Endothelial cell of umbilical vein (primary cell): ENCODE results near the gene CD53. TPM values are rescaled to one million over a fixed set of nuclear protein-coding genes. Genes with fewer than 3 reads are reported as not detected.

Source experiments
- BruUV-seq: library from RNA; stranded (reverse); fragments of 400-500 nt; replicated peaks from 2 replicates; lab custom pipeline; 2021; lab: Mats Ljungman, UMichigan
- CTCF ChIA-PET: fragments of 300-600, 350-600 bp; sonication (Branson Sonifier 250); formaldehyde crosslinking; loops from one replicate; lab custom pipeline; 2021; ENCODE audit warnings: antibody characterized with exemption, inconsistent platforms; lab: Charles Lee
- POLR2A ChIA-PET: fragments of 300-600, 350-600 bp; sonication (Branson Sonifier 250); formaldehyde crosslinking; loops from one replicate; lab custom pipeline; 2021; ENCODE audit warnings: antibody characterized with exemption, inconsistent platforms; lab: Charles Lee
- DNase-seq: peaks from one replicate; pipeline ENCODE4 v3.0.0-alpha.2; 2011; ENCODE audit warnings: low read depth, low spot score
- FAIRE-seq: peaks from 2 replicates; lab custom pipeline; 2011; peaks lifted over from hg19 to GRCh38; lab: Jason Lieb, UNC
- H2AFZ ChIP-seq: 2 replicates; pipeline ENCODE4 v1.6.0; 2012; ENCODE audit warnings: low read depth, low read length, control low read depth, inconsistent platforms
- H3K27ac ChIP-seq: 2 replicates; pipeline ENCODE4 v1.5.1; 2011; ENCODE audit warnings: low read depth, mild to moderate bottlenecking, control low read depth, low read length, moderate library complexity; ENCODE audit not compliant: insufficient read depth
- H3K27me3 ChIP-seq, 2 experiments: 2 replicates each; pipeline versions ENCODE4 v1.6.0 to v1.6.1; 2011; ENCODE audit warnings: low read length in 2 of 2, mixed read lengths in 1 of 2; ENCODE audit not compliant: control insufficient read depth in 2 of 2, insufficient read depth in 2 of 2
- H3K36me3 ChIP-seq, 2 experiments: 2 replicates in 1 of 2; 3 replicates in 1 of 2; pipeline ENCODE4 v1.5.1; 2011; ENCODE audit warnings: low read length in 2 of 2, mild to moderate bottlenecking in 1 of 2, moderate library complexity in 1 of 2; ENCODE audit not compliant: control insufficient read depth in 2 of 2, insufficient read depth in 2 of 2; ENCODE audit errors: extremely low read depth in 1 of 2
- H3K4me1 ChIP-seq: 3 replicates; pipeline ENCODE4 v1.5.1; 2011; ENCODE audit warnings: mild to moderate bottlenecking, low read length; ENCODE audit not compliant: control insufficient read depth, insufficient read depth; ENCODE audit errors: extremely low read depth
- H3K4me2 ChIP-seq: 2 replicates; pipeline ENCODE4 v1.6.1; 2011; ENCODE audit warnings: low read length, control low read depth, mixed read lengths; ENCODE audit not compliant: insufficient read depth
- H3K4me3 ChIP-seq, 3 experiments: fragments of 200-600 bp in 1 of 3; sonication (generic), shearing (Covaris generic) in 1 of 3; replicated peaks in 1 of 3; 2 replicates each; pipeline ENCODE4 v1.5.1; 2011 to 2016; ENCODE audit warnings: control low read depth in 3 of 3, low read length in 3 of 3, mild to moderate bottlenecking in 2 of 3, inconsistent platforms in 1 of 3, low read depth in 1 of 3, moderate library complexity in 1 of 3; ENCODE audit not compliant: insufficient read depth in 1 of 3
- H3K79me2 ChIP-seq: 2 replicates; pipeline ENCODE4 v1.6.0; 2012; ENCODE audit warnings: low read length, inconsistent platforms; ENCODE audit not compliant: control insufficient read depth, insufficient read depth
- H3K9ac ChIP-seq: replicated peaks from 2 replicates; pipeline ENCODE3; 2011; ENCODE audit warnings: low read length, control low read depth; ENCODE audit not compliant: insufficient read depth; ENCODE audit errors: extremely low read depth
- H3K9me1 ChIP-seq: replicated peaks from 3 replicates; pipeline ENCODE4 v1.6.0; 2011; ENCODE audit warnings: mild to moderate bottlenecking, low read length; ENCODE audit not compliant: control insufficient read depth, insufficient read depth; ENCODE audit errors: extremely low read depth
- H3K9me3 ChIP-seq: replicated peaks from 2 replicates; pipeline ENCODE4 v1.5.1; 2012; ENCODE audit warnings: low read length, inconsistent platforms; ENCODE audit not compliant: control insufficient read depth, insufficient read depth
- H4K20me1 ChIP-seq: replicated peaks from 2 replicates; pipeline ENCODE3; 2011; ENCODE audit warnings: mild to moderate bottlenecking, low read length; ENCODE audit not compliant: control insufficient read depth, insufficient read depth; ENCODE audit errors: extremely low read depth
- CTCF ChIP-seq, 2 donors: IDR thresholded peaks; 1 replicate in 1 of 2; 2 replicates in 1 of 2; pipeline ENCODE4 v1.5.1; 2011; ENCODE audit warnings: low read length in 2 of 2, mild to moderate bottlenecking in 2 of 2, moderate library complexity in 2 of 2, control low read depth in 1 of 2, inconsistent platforms in 1 of 2, low read depth in 1 of 2; ENCODE audit not compliant: insufficient read depth in 1 of 2; ENCODE audit errors: extremely low read depth in 1 of 2
- EZH2 ChIP-seq: IDR thresholded peaks from 2 replicates; pipeline ENCODE4 v1.6.1; 2012; ENCODE audit warnings: borderline replicate concordance, low read depth, mild to moderate bottlenecking, moderate library complexity, low read length, inconsistent platforms; ENCODE audit not compliant: severe bottlenecking
- FOS ChIP-seq: IDR thresholded peaks from 2 replicates; pipeline ENCODE4 v1.6.1; 2011; ENCODE audit warnings: mild to moderate bottlenecking, low read length, moderate library complexity, borderline replicate concordance; ENCODE audit not compliant: insufficient read depth
- GATA2 ChIP-seq: IDR thresholded peaks from 2 replicates; pipeline ENCODE4 v1.7.0; 2011; ENCODE audit warnings: low read depth, mild to moderate bottlenecking, moderate library complexity, mixed read lengths, low read length; ENCODE audit not compliant: insufficient read length, insufficient read depth
- JUN ChIP-seq: IDR thresholded peaks from 2 replicates; pipeline ENCODE4 v1.6.1; 2011; ENCODE audit warnings: borderline replicate concordance, low read depth; ENCODE audit not compliant: insufficient read length, insufficient read depth
- MAX ChIP-seq: IDR thresholded peaks from 2 replicates; pipeline ENCODE4 v1.6.1; 2011; ENCODE audit not compliant: insufficient read depth, insufficient read length
- MYC ChIP-seq: IDR thresholded peaks from one replicate; pipeline ENCODE4 v1.6.1; 2011; ENCODE audit warnings: mild to moderate bottlenecking, low read depth, low read length
- POLR2A ChIP-seq: IDR thresholded peaks from 2 replicates; pipeline ENCODE4 v1.6.1; 2012; ENCODE audit warnings: low read depth, mild to moderate bottlenecking, control low read depth, low read length
- POLR2AphosphoS5 ChIP-seq: IDR thresholded peaks from 2 replicates; pipeline ENCODE4 v1.6.1; 2012; ENCODE audit warnings: low read depth, mild to moderate bottlenecking, control low read depth, low read length, moderate library complexity; ENCODE audit not compliant: insufficient read depth
- dilution Hi-C: fragments of 300-500 bp; cut with MboI; formaldehyde crosslinking; loops from one replicate; pipeline ENCODE4 v1.15.0; 2019; ENCODE audit warnings: low sequenced_read_pairs; ENCODE audit not compliant: extremely low pct_ligation_motif_present
- intact Hi-C: fragments of 100-400 bp; cut with micrococcal nuclease; formaldehyde crosslinking; loops from one replicate; pipeline ENCODE4 v1.10.0; 2022
- polyA plus RNA-seq, 4 experiments: library from polyadenylated mRNA; depleted of rRNA in 3 of 4; stranded (reverse) in 3 of 4; unstranded in 1 of 4; fragments of >200 nt; gene quantifications; 2 replicates each; pipeline versions ENCODE4 v1.2.1 to v1.2.3, GENCODE V29; 2011 to 2012; ENCODE audit warnings: missing spikeins in 1 of 4
- total RNA-seq: library from RNA; stranded (reverse); gene quantifications from 2 replicates; pipeline ENCODE4 v1.2.3, GENCODE V29; 2021

The CD53 gene
- total and polyA plus RNA-seq, 2 donors (not counting 3 experiments of a cell fraction or from before 2014, with no cell fraction given): 0.35 TPM; not detected in 1

GRCh38 chr1:110880708-110881374 is 7.9 kb downstream of the CD53 start:
- TF ChIP-seq POLR2A: no peak
- no peak for TF ChIP-seq EZH2
- TF ChIP-seq MYC: no peak
- no peak for TF ChIP-seq GATA2
- TF ChIP-seq CTCF (IDR thresholded peaks at IDR 0.05; ENCODE audit: extremely low read depth in 1 of 2, insufficient read depth in 1 of 2, low read depth in 1 of 2, low read length in 2 of 2): no peak
- TF ChIP-seq FOS: no peak
- TF ChIP-seq JUN: no peak
- TF ChIP-seq MAX: no peak
- no peak for TF ChIP-seq POLR2AphosphoS5
- dilution Hi-C loops: no loop called here

More at GRCh38 chr1:110880708-110881374, 7.9 kb downstream of the CD53 start:
- intact Hi-C loops: no loop called here
- DNase-seq: no peak
- no peak overlapping the region for H2AFZ ChIP-seq
- H4K20me1 ChIP-seq: no peaks in the 10 kb centered on the region
- no peaks in the 10 kb centered on the region for H3K4me1 ChIP-seq
- H3K4me2 ChIP-seq: no peak overlapping the region
- no peaks in the 10 kb centered on the region for H3K27me3 ChIP-seq
- H3K36me3 ChIP-seq: no peaks in the 10 kb centered on the region
- BruUV-seq: no TSS peak
- H3K4me3 ChIP-seq: no peak overlapping the region
- no peak overlapping the region for H3K27ac ChIP-seq
- no peaks in the 10 kb centered on the region for H3K79me2 ChIP-seq
- POLR2A ChIA-PET: no interaction called here
- CTCF ChIA-PET: no interaction called here
- no peaks in the 10 kb centered on the region for H3K9me1 ChIP-seq
- no peaks in the 10 kb centered on the region for H3K9me3 ChIP-seq
- FAIRE-seq: no peak
- H3K9ac ChIP-seq: no peak overlapping the region
